Stimulated activated CD8-positive, alpha-beta memory T cell treated with anti-CD3 and anti-CD28 coated beads, Interleukin-4, amount 100 ng/mL, for 48 hours (primary cell): Measurements from ENCODE around the gene ISM2.

ENCODE experiments used
- DNase-seq: peaks from one replicate; pipeline ENCODE4 v3.0.0-alpha.2; 2020

Gene ISM2

DNA sequence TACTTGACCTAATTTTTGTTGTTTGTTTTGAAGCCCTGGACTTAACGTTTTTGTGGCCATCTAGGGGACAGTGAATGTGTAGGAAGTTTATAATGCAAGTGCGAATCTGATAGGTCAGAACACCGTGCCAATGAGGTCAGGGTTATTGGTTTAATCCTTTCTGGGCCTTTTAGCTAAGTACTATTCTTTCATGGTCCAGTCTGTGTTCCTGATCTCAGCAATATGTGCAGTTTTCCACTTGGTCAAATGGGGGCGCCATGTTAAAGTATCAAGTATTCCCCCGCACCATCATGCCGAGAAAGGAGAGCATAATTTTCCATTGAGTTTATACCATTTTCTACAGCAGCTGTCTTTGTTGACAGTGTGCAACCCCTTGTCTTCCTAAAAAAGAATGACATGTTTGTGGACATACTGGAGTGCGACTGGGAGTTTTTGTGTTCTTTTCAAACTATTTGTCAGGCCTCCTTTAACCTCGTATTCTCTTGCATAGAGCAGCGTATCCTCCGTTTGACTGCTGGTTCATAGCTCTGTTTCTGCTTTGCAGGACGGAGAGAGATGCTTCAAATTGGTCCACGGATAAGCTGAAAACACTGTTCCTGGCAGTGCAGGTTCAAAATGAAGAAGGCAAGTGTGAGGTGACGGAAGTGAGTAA is 39.4 kb downstream of the ISM2 start:
- peak; percentile 84 for DNase-seq

DNA sequence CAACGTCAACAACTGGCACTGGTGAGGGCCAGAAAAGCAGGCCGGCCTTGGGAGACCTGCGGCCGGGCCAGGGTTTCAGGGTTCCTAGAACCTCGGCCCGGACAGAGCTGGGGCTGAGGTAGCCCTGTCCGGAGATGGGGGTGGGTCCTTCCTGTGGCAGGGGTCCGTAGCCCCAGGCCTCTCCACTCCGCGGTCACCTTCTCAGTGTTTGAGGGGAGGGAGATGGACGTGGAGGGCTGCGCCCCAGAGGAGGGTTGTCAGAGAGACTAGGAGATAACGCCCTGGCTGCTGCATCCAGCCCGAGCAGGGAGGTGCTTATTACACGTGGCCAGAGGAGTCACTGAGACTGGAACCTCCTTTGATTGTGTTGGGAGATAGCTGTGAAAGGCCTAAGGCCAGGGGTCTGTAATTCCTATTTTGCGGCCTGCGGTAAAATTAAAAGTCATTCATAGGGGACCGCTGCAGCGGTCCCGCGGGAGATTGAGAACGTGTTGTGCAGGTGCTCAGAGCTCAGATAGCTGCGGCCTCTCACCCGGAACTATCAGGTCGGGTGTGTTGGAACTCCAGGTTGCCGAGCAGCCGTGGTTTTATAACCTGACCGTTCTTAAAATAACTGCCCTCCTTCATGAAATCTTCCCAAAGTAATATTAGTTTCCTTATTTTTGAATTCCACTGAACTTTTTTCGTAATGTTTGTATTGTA is 40.2 kb downstream of the ISM2 start:
- peak; percentile 50 for DNase-seq

DNA sequence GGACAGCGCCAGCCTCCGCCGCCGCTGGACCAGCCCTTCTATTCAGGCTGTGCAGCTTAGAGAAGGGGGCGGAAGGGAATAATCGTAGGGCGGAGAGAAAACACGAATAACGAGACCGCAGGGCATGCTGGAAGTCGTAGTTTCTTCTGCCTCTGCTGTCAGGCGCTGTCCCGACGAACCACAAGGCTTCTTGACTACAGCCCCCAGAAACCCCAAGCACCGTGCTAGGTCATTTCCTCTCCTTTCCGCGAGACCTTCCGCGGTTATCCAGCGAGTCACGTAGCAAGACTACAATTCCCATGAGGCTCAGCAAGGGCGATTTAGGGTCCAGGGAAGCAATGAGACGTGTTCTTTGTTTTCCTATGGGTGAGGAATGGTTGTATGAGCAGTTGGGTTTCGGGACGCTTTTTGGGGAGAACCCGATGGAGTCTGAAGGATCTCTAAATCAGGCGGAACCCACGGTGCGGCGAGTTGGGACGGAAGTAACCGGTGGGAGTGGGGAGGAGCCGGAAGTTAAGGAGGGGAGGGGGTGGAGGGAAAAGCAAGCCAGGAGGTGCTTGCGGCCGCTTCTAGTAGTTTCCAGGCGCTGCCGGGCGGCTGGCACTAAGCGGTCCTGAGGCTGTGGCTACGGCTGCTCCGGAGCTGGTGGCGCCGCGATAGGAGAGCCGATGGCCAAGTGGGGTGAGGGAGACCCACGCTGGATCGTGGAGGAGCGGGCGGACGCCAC is 40.9 kb downstream of the ISM2 start, which contains the start of the genes AHSA1 and VIPAS39:
Gene AHSA1 (plus strand): TSS at position 572 of the 727 bp plus-strand sequence. CDS start 97 bp downstream, at position 669.
Gene VIPAS39 (minus strand): TSS at position 80 of the 727 bp plus-strand sequence. CDS start 3,499 bp downstream, outside the sequence.
- peak; percentile 92 for DNase-seq

DNA sequence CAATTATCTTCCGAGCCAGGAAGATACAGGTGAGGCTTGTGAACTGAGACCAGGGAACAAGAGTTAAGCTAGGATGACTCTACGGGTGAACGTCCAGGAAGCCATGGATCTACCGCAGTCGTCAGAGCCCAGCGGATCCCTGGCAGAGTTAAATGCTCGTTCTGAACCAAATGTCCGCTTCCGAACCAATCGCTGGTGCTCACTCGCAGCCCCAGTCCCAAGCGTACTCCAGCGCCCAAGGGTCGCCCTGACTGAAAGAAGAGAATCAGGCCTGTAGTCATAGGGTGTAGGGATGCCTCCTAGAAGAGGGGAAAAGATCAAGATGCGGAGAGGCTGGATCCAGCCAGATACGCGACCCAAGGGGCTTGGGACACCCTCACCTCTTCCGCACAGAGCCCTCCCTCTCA is 41.5 kb downstream of the ISM2 start:
- DNase-seq, result no peak

DNA sequence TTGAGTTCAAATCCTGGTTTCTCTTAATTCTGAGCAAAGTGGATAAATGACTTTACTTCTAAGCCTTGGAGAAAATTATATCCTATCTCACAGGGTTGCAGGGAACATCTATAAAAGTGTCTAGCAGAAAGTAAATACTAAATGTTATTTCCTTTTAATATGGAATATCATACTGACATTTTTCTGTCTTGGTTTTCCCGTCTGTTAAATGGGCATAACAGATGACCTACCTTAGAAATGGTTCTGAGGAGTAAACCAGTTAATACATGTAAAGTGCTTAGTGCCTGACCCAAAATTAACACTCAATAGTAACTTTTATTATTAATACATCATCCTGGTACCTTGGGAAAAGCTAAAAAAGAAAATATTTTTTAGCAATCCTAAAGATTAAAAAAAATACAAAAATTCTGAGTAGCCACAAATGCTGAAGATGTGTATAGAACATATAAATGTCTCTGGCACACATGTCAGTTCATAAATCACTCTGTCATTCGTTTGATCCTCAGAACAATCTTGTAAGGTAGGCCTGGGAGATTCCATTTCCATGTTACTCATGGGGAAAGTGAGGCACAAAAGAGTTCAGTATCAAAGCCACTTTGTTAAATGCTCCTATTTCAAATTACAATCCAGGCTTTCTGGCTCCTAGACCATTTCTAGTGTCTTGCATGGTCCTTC is 42.5 kb downstream of the ISM2 start:
- DNase-seq, result no peak

DNA sequence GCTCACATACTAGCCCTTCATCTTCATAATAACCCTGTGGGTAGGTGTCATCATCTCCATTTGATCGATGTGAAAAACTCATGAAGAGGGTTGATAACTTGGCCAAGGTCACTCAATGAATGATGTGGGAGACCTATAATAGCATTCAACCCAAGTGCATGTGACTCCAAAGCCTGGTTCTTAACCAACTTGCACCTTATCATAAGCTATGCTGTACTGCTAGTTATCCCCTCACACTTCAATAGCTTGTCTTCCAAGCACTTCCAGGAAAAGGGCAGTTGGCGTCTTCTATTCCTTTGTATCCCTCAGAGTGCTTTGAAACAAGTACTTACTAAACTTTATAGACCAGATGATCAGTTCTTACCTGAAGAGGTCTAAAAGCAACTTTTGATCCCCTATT is 56.4 kb downstream of the ISM2 start:
- no peak for DNase-seq

DNA sequence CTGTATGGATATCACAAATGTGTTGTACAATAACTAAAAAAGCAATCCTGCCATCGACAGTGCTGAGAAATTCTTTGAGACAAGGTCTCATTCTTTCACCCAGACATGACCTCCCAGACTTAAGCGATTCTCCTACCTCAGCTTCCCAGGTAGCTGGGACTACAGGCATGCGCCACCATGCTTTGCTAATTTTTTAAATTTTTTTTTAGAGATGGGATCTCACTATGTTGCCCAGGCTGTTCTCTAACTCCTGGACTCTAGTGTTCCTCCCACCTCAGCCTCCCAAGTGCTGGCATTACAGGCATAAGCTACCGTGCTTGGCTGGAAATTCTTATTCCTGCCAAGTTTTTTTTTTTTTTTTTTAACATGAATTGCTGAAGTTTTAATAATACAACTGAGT is 58.8 kb downstream of the ISM2 start:
- no peak for DNase-seq

DNA sequence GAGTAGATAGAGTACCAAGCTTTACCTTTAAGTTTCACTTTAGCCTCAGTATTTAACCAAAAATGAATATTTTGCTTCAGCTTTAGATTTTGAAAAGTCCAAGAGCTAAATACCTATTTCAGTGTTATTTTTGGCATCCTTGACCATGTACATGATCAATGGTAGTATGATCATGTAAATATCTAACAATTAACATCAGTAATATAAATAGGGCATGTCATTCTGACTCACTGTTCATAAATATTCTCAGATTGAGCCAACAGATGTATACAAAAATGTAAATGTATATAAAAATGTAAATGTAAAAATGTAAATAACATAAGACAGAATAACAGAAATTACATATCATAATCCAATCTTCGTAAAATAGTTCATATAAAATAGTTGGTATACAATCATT is 60.0 kb downstream of the ISM2 start:
- DNase-seq, result no peak

DNA sequence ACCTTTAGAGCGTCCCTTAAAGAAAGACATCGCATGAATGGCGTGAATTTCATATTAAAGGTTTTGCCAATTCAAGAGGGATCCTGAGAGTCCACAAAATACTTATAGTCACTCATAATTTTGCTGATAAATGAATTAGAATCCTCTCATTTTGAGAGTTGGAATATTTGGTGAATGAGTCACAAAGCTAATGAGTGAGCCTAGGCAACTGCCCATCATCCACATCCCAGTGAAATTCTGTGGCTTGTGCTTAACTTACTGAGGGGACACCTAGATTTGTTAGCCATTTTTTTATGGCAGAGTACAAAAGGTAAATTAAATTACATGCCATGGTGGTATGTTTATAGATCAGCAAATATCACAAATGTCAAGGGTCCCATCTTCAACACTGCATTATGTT is 62.6 kb downstream of the ISM2 start:
- DNase-seq, result no peak

DNA sequence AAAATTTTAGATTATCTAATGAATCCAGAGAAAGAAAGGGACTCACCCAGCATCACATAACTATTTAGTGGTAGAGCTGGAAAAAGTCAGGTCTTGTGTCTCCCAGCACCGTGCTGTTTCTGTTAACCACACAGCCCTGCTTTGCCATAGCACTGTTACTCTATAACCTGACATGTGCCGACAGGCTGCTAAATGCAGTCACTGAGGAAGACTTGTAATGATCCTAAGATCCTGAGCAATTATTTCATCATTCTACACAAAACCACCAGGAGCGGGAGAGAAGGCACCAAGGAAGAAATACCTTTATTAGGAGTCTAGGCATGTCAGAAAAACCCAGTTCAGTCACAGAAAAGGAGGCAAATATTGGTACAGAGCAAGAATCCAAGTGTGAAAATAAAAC is 72.2 kb downstream of the ISM2 start:
- no peak for DNase-seq

DNA sequence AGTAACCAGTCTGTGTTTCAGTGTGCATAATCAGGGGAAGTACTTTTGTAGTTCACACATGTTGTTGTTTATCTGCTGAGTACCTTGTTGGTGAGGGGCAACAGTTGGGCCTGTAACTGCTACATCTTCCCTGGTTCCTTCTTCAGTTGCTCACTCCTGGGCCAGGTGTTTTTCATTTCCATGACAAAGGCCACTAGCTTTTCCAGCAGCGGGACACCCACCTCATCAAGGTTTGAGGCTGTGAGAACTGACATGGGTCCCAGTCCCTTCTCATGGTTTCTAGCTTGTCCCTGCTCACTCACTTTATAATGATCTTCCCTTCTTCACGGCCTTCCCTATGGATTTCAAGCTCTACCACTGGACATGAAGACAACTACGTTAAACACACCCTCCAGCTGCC is 73.8 kb downstream of the ISM2 start:
- DNase-seq, result no peak
